GM10266 (cell line): ENCODE results near the gene KRTAP17-1.
"Not testable (repeated sequence)": the region's sequence is repeated elsewhere in the genome, so short reads cannot be mapped to it uniquely, and the experiment has no call there.

Experiments
- DNase-seq: peaks from one replicate; pipeline ENCODE4 v3.0.0; 2012; ENCODE audit errors: extremely low spot score
- TF ChIP-seq, protein P1 (sequence below): IDR thresholded peaks from 2 replicates; pipeline ENCODE4 v1.5.1; 2012; ENCODE audit warnings: mild to moderate bottlenecking, low read depth; ENCODE audit not compliant: control insufficient read depth, insufficient read depth; ENCODE audit errors: missing control alignments

Gene KRTAP17-1, protein sequence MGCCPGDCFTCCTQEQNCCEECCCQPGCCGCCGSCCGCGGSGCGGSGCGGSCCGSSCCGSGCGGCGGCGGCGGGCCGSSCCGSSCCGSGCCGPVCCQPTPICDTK

DNA sequence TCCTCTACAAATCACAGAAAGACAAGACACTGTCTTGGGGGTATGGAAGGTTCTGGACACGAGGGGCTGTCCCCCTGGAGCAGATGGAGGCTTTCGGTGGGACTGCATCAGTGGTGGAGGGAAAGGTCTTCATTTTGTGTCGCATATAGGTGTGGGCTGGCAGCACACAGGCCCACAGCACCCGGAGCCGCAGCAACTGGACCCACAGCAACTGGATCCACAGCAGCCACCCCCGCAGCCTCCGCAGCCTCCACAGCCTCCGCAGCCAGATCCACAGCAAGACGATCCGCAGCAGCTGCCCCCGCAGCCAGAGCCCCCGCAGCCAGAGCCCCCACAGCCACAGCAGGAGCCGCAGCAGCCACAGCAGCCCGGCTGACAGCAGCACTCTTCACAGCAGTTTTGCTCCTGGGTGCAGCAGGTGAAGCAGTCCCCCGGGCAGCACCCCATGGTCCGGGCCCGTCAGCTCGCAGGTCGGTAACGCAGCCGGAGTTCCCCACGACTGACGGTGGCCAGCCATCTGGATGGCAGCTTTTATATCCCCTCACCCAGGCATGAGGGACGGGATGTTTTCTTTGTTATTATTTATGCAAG lies at the start of gene KRTAP17-1:
TSS of gene KRTAP17-1 (minus strand) at position 507 of the 591 bp plus-strand sequence. CDS start at position 447, 60 bp downstream.
- TF ChIP-seq, protein P1, sequence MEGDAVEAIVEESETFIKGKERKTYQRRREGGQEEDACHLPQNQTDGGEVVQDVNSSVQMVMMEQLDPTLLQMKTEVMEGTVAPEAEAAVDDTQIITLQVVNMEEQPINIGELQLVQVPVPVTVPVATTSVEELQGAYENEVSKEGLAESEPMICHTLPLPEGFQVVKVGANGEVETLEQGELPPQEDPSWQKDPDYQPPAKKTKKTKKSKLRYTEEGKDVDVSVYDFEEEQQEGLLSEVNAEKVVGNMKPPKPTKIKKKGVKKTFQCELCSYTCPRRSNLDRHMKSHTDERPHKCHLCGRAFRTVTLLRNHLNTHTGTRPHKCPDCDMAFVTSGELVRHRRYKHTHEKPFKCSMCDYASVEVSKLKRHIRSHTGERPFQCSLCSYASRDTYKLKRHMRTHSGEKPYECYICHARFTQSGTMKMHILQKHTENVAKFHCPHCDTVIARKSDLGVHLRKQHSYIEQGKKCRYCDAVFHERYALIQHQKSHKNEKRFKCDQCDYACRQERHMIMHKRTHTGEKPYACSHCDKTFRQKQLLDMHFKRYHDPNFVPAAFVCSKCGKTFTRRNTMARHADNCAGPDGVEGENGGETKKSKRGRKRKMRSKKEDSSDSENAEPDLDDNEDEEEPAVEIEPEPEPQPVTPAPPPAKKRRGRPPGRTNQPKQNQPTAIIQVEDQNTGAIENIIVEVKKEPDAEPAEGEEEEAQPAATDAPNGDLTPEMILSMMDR: no peak
- DNase-seq: no peak

DNA sequence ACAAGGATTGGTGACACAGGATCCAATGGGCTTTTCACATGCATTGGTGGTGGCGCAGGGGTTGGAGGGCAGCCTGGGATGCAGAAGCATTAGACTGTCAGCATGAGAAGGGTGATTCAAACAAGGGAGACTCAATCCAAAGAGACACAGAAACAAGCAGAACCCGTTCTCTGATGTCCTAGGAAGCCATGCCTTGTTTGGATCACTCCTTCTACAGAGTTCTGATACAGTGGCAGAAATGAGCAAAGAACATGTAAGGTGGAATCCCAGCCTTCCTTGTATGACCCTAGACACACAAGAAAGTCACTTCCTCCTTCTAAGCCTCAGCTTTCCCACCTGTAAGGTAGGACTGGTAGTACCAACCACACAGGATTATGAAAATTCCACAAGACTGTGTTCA lies 48.4 kb upstream of the KRTAP17-1 start:
- TF ChIP-seq, protein P1: no peak

DNA sequence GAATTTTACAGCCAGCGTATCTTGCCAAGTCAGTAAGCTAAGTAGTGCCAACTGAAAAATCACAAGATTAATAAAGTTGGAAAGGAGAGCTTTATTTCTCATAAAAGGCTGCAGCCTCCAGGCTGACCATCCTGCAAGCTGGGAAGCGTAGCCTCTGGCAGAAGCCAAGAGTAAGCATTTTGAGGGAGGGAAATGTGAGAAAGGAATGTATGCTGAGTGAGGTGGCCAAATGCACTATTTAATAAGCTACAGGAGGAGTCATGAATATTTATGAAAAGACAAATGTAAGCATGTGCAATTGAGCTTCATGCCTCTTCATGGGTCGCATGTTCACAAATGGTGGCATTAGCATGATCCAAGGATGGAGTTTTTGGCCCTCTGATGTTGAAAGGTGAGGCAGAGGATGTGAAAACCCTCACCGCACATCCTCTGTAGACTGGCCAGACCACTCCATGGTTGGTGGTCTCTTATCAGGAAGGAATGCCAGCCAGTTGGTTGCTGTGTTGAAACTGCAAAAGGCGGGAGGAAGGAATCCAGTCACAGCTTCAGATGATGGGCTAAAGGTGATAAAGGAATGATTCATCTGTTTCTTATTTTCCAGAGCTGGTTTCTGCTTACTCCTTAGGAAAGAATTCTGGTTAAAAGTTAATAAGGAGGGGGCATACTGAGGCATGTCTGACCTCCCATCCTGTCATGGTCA lies 44.9 kb upstream of the KRTAP17-1 start:
- TF ChIP-seq, protein P1: no peak
- DNase-seq: no peak

More for the DNA sequence above, 48.4 kb upstream of the KRTAP17-1 start:
- no peak for DNase-seq

DNA sequence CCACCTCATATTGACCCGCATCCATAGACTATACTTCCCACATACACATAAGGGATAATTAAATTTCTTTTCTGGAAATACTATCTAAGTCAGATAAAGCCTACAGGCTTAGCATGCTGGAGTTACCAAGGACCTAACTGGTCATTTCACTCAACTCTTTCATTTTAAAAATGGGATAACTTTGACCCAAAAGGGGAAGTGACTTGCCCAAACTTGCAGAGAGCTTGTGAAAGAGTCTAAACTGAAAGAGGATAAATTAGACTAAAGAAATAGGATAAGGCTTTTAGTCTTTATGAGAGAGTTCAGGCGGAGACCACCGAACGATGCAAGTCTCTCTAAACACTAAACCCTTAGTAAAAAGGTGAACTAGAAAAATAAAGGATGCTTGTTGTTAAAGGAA lies 39.0 kb upstream of the KRTAP17-1 start:
- DNase-seq: no peak
- TF ChIP-seq, protein P1: no peak

DNA sequence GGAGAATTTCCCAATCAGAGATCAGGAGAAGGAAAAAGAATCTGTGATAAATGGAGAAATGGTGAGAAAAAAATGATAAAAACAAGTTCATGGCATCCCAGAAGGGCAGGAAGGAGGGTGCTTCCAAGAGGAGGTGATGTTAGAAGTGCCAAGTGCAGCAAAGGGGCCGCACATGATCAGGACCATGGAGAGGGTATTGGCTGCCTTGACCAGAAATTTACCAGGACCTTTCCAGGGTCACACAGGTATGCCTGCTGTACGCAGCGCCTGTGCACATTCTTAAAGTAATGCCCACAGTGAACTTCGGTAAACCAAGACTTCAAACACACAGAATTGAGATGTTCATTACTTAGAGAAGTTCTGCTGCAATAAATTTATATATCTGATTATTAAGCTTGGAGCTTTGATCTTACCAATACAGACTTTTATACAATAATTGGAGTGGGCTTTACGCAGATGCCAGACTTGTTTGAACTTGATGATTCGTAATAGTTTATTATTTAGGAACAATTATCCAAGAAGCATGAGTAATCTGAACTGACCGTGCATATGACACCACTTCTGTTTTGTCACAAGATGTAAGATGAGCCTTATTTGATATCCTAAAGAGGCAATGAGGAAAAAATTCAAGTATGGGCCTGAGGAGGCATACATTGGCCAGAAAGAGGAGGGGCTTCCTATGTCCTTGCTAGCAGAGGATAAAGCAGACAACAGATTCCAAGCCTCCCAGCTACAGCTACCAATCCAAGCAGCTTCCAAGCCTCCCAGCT lies 37.3 kb upstream of the KRTAP17-1 start:
- DNase-seq: no peak

DNA sequence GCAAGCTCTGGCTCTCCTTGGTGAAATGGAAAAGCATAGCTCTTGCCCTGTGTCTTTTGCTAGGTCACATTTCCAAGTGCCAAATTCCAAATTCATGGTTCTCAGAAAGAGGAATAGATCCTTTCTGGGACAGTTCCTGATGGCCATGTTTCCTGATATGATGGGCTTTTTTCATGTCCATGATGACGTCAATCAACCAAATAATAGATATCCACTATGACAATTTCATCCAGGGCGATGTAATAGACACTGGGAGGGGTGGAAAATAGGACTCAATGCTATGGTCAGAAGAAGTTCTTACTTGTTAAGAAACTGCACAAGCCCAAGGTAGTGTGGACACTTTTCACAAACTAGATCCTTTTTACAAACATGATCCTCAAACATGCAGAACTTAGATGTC lies 35.7 kb upstream of the KRTAP17-1 start:
- TF ChIP-seq, protein P1: no peak
- DNase-seq: no peak

More for the DNA sequence above, 37.3 kb upstream of the KRTAP17-1 start:
- TF ChIP-seq, protein P1: no peak

DNA sequence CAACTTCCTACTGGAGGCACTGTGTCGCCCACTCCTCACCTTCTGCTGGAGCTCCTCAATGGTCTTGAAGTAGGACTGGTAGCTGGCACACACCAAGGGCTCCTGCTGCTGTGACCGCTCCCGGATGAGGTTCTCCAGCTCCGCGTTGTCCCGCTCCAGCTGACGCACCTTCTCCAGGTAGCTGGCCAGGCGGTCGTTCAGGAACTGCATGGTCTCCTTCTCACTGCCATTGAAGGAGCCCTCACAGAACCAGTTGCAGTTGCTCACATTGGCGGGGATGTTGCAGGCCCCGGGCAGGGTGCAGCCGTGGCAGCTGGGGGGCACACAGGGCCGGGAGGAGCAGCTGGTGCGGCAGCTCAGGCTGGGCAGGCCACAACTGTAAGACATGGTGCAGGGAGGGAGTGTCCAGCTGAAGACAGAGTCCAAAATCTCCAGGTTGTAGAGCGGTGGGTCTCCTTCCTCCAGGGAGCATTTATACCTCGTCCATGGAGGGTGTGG lies 34.9 kb upstream of the KRTAP17-1 start, which contains the start of gene KRT33A:
TSS of gene KRT33A (minus strand) at position 448 of the 498 bp plus-strand sequence. CDS start at position 387, 61 bp downstream.
- not testable (repeated sequence) for DNase-seq
